Activated CD8-positive, alpha-beta memory T cell treated with anti-CD3 and anti-CD28 coated beads for 36 hours (primary cell): ENCODE results near the gene SLC35G3. TPM values are rescaled to one million over a fixed set of nuclear protein-coding genes. Genes with fewer than 3 reads are reported as not detected.
"Not testable (repeated sequence)": the region's sequence is repeated elsewhere in the genome, so short reads cannot be mapped to it uniquely, and the experiment has no call there.

Source experiments
- CTCF ChIA-PET: fragments of 350-600 bp; sonication (Branson Sonifier 250); formaldehyde crosslinking; loops from one replicate; lab custom pipeline; 2021; ENCODE audit warnings: antibody characterized with exemption; lab: Charles Lee
- POLR2A ChIA-PET: fragments of 350-600 bp; sonication (Branson Sonifier 250); formaldehyde crosslinking; loops from one replicate; lab custom pipeline; 2021; ENCODE audit warnings: antibody characterized with exemption; lab: Charles Lee
- total RNA-seq, 2 experiments: library from RNA; stranded (reverse); gene quantifications; one replicate each; pipeline ENCODE4 v1.2.3, GENCODE V29; 2021

SLC35G3 gene
- total RNA-seq, 2 experiments from 2014 or later, result not detected

GRCh38 chr17:35151080-35151479 lies 43.1 kb downstream of the SLC35G3 start:
- POLR2A ChIA-PET, CTCF ChIA-PET: not testable (repeated sequence)

GRCh38 chr17:35149941-35150340 lies 44.3 kb downstream of the SLC35G3 start:
- CTCF ChIA-PET, result no interaction called here
- POLR2A ChIA-PET, result no interaction called here

- CTCF ChIA-PET, result no interaction called here
- POLR2A ChIA-PET, result no interaction called here
Measured at GRCh38 chr17:35148144-35148543, 46.0 kb downstream of the SLC35G3 start.

- POLR2A ChIA-PET, result no interaction called here
- CTCF ChIA-PET, result interaction anchor here (1.2 kb wide), 1 partner anchor 390 kb away, joined by 3 read pairs; the partner anchor contains the start of gene SLFN12L
Measured at GRCh38 chr17:35147375-35147905, 46.8 kb downstream of the SLC35G3 start, which contains the start of gene UNC45B. Gene UNC45B, plus strand, starts transcription at chr17:35147817. Its CDS starts 447 bp downstream, at chr17:35148264.

- POLR2A ChIA-PET, result no interaction called here
- CTCF ChIA-PET, result interaction anchor here (1.2 kb wide), 1 partner anchor 391 kb away, joined by 3 read pairs; the partner anchor contains the start of gene SLFN12L
Measured at GRCh38 chr17:35146214-35146833, 47.9 kb downstream of the SLC35G3 start.

- POLR2A ChIA-PET, result interaction anchor here (0.6 kb wide), 1 partner anchor 165 kb away, joined by 3 read pairs; the partner anchor contains the start of gene LIG3
- CTCF ChIA-PET, result no interaction called here
Measured at GRCh38 chr17:35144840-35145239, 49.4 kb downstream of the SLC35G3 start.

Other genes with a start within 250 kb of the SLC35G3 start
- under 1 TPM; 0.92 to 0.99 TPM for gene CCT6B, start 232.9 kb downstream of the SLC35G3 start, total RNA-seq
- 10 to 100 TPM; 21.1 to 23.9 TPM for gene ZNF830, start 232.9 kb downstream of the SLC35G3 start, total RNA-seq
- 10 to 100 TPM; 42.7 to 43.0 TPM for gene LIG3, start 213.9 kb downstream of the SLC35G3 start, total RNA-seq
- 10 to 100 TPM; 22.4 to 23.5 TPM for gene RFFL, start 130.7 kb downstream of the SLC35G3 start, total RNA-seq
- 10 to 100 TPM; 28.5 to 30.8 TPM for gene RAD51D, start 74.5 kb downstream of the SLC35G3 start, total RNA-seq
- gene FNDC8, start 72.8 kb downstream of the SLC35G3 start, total RNA-seq, result not detected
- 10 to 100 TPM; 59.1 to 59.2 TPM for gene NLE1, start 52.1 kb downstream of the SLC35G3 start, total RNA-seq
- gene UNC45B, start 46.6 kb downstream of the SLC35G3 start, total RNA-seq, result not detected
- 10 to 100 TPM; 13.2 to 14.5 TPM for gene SLFN5, start 48.7 kb upstream of the SLC35G3 start, total RNA-seq
- gene SLFN11, start 179.2 kb upstream of the SLC35G3 start, total RNA-seq, result 10 to 100 TPM; 45.4 to 50.6 TPM
- gene SLFN12, start 238.1 kb upstream of the SLC35G3 start, total RNA-seq, result 1 to 10 TPM; 6.7 to 7.5 TPM